IPS-18c (cell line): ENCODE measurements around the gene ANKRD12.
A peak's percentile ranks its signal among the peaks of the same experiment; 100 is the strongest.
"Not testable (repeated sequence)": the region's sequence is repeated elsewhere in the genome, so short reads cannot be mapped to it uniquely, and the experiment has no call there.

Source experiments
- H3K4me3 ChIP-seq: 2 replicates; pipeline ENCODE4 v1.7.0; 2013; ENCODE audit warnings: low read depth, mild to moderate bottlenecking, low read length, moderate library complexity; ENCODE audit not compliant: insufficient read depth
- H3K9me3 ChIP-seq: one replicate; pipeline ENCODE4 v1.6.1; 2013; ENCODE audit warnings: mild to moderate bottlenecking, low read length, moderate library complexity; ENCODE audit not compliant: control insufficient read depth, insufficient read depth

ANKRD12 gene

GRCh38 chr18:9234528-9234927, 97.9 kb downstream of the ANKRD12 start:
- no peaks in the 10 kb centered on the region for H3K9me3 ChIP-seq
- no peak overlapping the region for H3K4me3 ChIP-seq

GRCh38 chr18:9237981-9238380, 101.4 kb downstream of the ANKRD12 start:
- H3K9me3 ChIP-seq = no peaks in the 10 kb centered on the region
- H3K4me3 ChIP-seq = no peak overlapping the region

DNA sequence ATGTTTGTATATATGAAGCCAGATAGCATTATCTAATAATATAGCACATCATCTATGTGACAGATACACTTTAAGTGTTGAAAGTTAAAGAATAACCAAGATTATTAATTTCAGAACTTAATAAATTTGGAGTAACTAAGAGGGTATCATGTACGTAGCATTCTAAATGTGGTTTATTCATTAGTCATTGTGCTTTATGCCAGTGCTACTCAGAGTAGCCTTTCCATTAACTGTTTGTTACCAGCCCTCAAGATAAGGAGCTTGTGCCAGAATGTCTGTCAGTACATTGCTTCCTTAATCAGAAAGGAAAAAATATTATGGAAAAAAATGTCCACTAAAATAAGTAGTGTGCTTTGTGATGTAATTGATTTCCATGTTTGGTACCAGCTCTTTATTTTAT, 103.1 kb downstream of the ANKRD12 start:
- Histone ChIP-seq H3K9me3 (no peaks in the 10 kb centered on the region), H3K4me3 (no peak overlapping the region)

DNA sequence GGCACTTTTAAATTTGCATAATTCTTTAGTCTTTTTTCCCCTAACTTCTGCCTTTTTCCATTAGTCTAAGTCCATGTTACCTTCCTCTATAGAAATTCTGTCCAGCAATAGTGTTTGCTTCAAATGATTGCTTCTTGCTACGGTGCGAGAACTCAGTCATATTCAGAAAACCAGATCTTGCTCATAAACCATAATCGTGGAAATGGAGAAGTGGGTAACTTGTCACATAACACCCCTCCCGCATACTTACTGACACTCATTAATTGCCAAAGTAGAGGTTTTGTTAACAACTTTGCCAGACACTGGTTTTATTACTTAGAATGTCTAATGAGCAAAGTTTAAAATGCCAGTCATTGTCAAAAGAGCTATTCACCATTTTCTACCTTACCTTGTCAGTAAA, 103.7 kb downstream of the ANKRD12 start:
- H3K4me3 ChIP-seq = no peak overlapping the region

GRCh38 chr18:9243029-9243428, 106.4 kb downstream of the ANKRD12 start:
- no peak overlapping the region for H3K4me3 ChIP-seq

More for the DNA sequence above, 103.7 kb downstream of the ANKRD12 start:
- no peaks in the 10 kb centered on the region for H3K9me3 ChIP-seq

GRCh38 chr18:9244376-9244775, 107.8 kb downstream of the ANKRD12 start:
- no peak overlapping the region for H3K4me3 ChIP-seq

More at GRCh38 chr18:9243029-9243428, 106.4 kb downstream of the ANKRD12 start:
- no peaks in the 10 kb centered on the region for H3K9me3 ChIP-seq

DNA sequence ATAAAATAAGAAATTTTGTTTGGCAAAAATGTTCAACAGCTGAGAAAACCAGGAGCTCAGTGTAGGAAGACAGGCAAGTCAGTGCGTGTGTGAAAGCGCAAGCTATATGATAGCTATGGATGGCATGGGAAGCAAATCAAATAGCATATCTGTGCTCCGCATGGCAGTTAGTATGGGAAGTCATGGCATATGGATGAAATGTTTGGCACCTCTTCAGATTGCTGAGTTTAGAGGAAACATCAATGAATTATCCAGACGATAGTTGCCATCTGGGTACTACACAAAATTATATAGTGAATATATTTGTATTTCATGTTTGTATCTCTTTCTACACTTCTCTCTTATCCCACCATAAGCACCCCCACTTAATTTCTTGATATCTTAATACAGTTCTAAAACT, 112.1 kb downstream of the ANKRD12 start:
- Histone ChIP-seq H3K9me3 (no peaks in the 10 kb centered on the region), H3K4me3 (no peak overlapping the region)

More at GRCh38 chr18:9244376-9244775, 107.8 kb downstream of the ANKRD12 start:
- no peaks in the 10 kb centered on the region for H3K9me3 ChIP-seq

GRCh38 chr18:9249254-9249653, 112.7 kb downstream of the ANKRD12 start:
- no peaks in the 10 kb centered on the region for H3K9me3 ChIP-seq
- no peak overlapping the region for H3K4me3 ChIP-seq

GRCh38 chr18:9259173-9259572, 122.6 kb downstream of the ANKRD12 start:
- Histone ChIP-seq H3K9me3 (no peaks in the 10 kb centered on the region), H3K4me3 (no peak overlapping the region)

GRCh38 chr18:9260388-9261380, 124.1 kb downstream of the ANKRD12 start:
- H3K9me3 ChIP-seq = no peaks in the 10 kb centered on the region
- H3K4me3 ChIP-seq = no peak overlapping the region

DNA sequence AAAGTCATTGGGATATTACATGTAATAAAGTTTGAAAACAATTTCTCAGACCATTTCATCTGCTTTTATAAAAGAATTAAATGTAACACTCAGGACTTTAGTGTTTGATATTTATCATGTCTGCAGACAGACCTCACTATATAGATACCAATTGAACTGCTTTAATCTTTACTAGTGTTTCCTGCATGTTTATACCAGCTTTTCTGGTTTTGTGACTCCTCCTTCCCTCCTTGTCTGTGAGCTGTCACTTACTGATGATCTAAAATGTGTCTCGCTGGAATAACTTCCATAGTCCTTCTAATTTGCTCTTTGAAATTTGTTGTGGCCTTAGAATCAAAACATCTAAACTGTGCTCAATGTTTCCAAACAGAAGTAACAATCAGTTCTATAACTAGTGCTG, 126.7 kb downstream of the ANKRD12 start:
- H3K4me3 ChIP-seq = no peak overlapping the region
- H3K9me3 ChIP-seq = no peaks in the 10 kb centered on the region

DNA sequence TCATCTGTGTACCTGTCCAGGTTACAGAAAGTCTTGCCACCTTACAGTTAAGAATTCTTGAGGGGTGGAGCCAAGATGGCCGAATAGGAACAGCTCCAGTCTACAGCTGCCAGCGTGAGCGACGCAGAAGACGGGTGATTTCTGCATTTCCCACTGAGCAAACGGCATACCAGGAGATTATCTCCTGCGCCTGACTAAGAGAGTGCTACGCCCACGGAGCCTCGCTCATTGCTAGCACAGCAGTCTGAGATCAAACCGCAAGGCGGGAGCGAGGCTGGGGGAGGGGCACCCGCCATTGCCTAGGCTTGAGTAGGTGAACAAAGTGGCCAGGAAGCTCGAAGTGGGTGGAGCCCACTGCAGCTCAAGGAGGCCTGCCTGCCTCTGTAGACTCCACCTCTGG, 128.2 kb downstream of the ANKRD12 start:
- H3K9me3 ChIP-seq = not testable (repeated sequence)

GRCh38 chr18:9273221-9273620, 136.6 kb downstream of the ANKRD12 start:
- H3K9me3 ChIP-seq = no peaks in the 10 kb centered on the region
- H3K4me3 ChIP-seq = no peak overlapping the region

More for the DNA sequence above, 128.2 kb downstream of the ANKRD12 start:
- peak overlapping the region; percentile 17; the same call in 1 of the 2 replicates for H3K4me3 ChIP-seq

GRCh38 chr18:9275890-9276289, 139.3 kb downstream of the ANKRD12 start:
- H3K4me3 ChIP-seq = no peak overlapping the region
- no peaks in the 10 kb centered on the region for H3K9me3 ChIP-seq

DNA sequence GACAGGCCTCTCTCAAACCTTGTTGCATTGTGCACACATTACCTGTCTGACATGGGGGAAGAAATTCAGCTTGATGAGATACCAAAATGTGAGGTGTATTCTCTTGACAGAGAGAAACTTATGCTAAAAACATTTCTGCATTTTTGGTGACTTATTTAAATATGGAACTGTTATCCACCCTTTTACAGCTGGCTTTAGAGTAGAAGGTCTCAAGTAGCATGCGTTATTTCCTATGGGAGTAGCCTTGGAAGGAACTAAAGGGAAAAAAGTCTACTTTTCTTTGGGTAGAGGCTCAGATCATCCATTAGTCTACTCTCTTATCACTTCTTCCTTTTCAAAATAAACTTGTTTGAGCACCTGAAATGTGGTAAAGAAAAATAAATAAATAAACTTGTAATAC, 141.4 kb downstream of the ANKRD12 start:
- no peak overlapping the region for H3K4me3 ChIP-seq

GRCh38 chr18:9280849-9281248, 144.3 kb downstream of the ANKRD12 start:
- no peak overlapping the region for H3K4me3 ChIP-seq

More for the DNA sequence above, 141.4 kb downstream of the ANKRD12 start:
- no peaks in the 10 kb centered on the region for H3K9me3 ChIP-seq

DNA sequence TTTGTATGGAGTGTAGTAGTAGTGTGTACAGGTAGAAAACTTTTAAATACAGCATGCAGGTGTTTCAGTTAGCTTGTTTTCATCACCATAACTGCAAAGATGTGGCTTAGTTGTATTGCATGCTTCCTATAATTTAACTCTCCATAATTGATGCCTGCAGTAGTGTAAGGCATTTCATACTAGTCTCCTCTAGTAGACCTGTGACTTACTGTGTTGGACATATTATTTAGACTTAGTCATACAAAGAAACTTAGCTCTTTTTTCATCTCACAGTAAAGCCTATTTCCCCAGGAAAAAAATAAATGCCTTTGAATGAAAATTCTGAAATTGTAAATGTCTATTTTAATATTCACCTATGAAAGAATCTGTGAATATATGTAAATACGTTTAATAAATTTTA, 145.2 kb downstream of the ANKRD12 start:
- Histone ChIP-seq H3K9me3 (no peaks in the 10 kb centered on the region), H3K4me3 (no peak overlapping the region)

More at GRCh38 chr18:9280849-9281248, 144.3 kb downstream of the ANKRD12 start:
- H3K9me3 ChIP-seq = no peaks in the 10 kb centered on the region

DNA sequence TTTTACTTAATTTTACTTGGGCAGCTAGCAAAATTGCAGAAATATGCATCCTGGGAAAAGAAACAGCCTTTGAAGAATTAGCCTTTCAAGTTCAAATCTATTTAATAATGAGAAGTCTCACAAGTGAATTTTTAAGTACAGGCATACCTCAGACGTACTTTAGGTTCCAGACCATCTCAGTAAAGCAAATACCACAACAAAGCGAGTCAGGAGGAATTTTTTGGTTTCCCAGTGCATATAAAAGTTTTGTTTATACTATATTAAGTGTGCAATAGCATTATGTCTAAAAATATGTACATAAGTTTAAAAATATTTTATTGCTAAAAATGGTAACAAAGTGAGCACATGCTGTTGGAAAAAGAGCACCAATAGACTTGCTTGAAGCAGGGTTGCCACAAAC, 147.2 kb downstream of the ANKRD12 start:
- Histone ChIP-seq H3K4me3 (no peak overlapping the region), H3K9me3 (no peaks in the 10 kb centered on the region)
